Parathyroid adenoma (tissue), 2 donors: ENCODE results near the gene ULK2.

Experiments used
- H2AFZ ChIP-seq: fragments of 300-600 bp; sonication (generic); one replicate; pipeline ENCODE4 v1.7.0; 2017; ENCODE audit warnings: antibody characterized with exemption, mild to moderate bottlenecking
- H3K27ac ChIP-seq: fragments of 300-600 bp; sonication (generic); one replicate; pipeline ENCODE4 v1.7.0; 2017
- H3K27me3 ChIP-seq: fragments of 300-600 bp; sonication (generic); one replicate; pipeline ENCODE4 v1.7.0; 2017; ENCODE audit warnings: low read length; ENCODE audit not compliant: control insufficient read depth, insufficient read depth
- H3K36me3 ChIP-seq: fragments of 300-600 bp; sonication (generic); one replicate; pipeline ENCODE4 v1.7.0; 2017; ENCODE audit warnings: low read length; ENCODE audit not compliant: control insufficient read depth, insufficient read depth
- H3K4me1 ChIP-seq: fragments of 300-600 bp; sonication (generic); one replicate; pipeline ENCODE4 v1.7.0; 2017; ENCODE audit warnings: control low read depth
- H3K4me2 ChIP-seq: fragments of 300-600 bp; sonication (generic); one replicate; pipeline ENCODE4 v1.7.0; 2017; ENCODE audit warnings: low read length
- H3K4me3 ChIP-seq: fragments of 300-600 bp; sonication (generic); one replicate; pipeline ENCODE4 v1.7.0; 2017; ENCODE audit warnings: low read depth, low read length
- H3K79me2 ChIP-seq: fragments of 300-600 bp; sonication (generic); one replicate; pipeline ENCODE4 v1.7.0; 2017; ENCODE audit warnings: control low read depth
- H3K9ac ChIP-seq: fragments of 300-600 bp; sonication (generic); one replicate; pipeline ENCODE4 v1.7.0; 2017; ENCODE audit warnings: mild to moderate bottlenecking
- H3K9me3 ChIP-seq: fragments of 300-600 bp; sonication (generic); one replicate; pipeline ENCODE4 v1.7.0; 2017; ENCODE audit warnings: low read length; ENCODE audit not compliant: control insufficient read depth
- TF ChIP-seq, protein P1 (sequence below): fragments of 300-600 bp; sonication (generic); IDR thresholded peaks from one replicate; pipeline ENCODE4 v1.7.0; 2017; ENCODE audit warnings: antibody characterized with exemption, mild to moderate bottlenecking
- donor health status: primary hyperparathyroidism.

Gene ULK2

DNA sequence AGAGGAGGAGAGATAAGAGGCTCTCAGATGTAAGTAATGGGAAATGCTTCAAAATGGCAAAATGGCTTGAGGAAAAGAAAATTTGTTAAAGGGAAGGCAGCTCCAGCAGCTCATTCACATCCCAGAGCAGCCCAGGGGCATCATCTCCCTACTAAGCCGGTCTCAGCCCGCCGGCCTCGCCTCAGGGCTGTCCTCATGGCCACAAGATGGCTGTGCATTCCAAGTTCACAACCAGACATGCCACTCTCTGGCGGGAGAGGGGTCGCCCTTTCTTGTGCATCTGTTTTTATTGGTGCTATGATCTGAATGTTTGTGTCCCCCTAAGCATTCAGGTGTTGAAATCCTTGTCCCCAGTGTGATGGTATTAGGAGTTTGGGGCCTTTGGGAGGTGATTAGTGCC, 137.8 kb downstream of the ULK2 start:
- no peaks in the 10 kb centered on the region for H3K27me3 ChIP-seq
- no peak overlapping the region for H3K4me3 ChIP-seq
- H3K36me3 ChIP-seq: no peaks in the 10 kb centered on the region
- H3K9ac ChIP-seq: no peak overlapping the region
- H3K4me2 ChIP-seq: no peak overlapping the region
- H3K9me3 ChIP-seq: no peaks in the 10 kb centered on the region
- peaks cover 14% of the 10 kb centered on the region for H3K4me1 ChIP-seq
- TF ChIP-seq, protein P1, sequence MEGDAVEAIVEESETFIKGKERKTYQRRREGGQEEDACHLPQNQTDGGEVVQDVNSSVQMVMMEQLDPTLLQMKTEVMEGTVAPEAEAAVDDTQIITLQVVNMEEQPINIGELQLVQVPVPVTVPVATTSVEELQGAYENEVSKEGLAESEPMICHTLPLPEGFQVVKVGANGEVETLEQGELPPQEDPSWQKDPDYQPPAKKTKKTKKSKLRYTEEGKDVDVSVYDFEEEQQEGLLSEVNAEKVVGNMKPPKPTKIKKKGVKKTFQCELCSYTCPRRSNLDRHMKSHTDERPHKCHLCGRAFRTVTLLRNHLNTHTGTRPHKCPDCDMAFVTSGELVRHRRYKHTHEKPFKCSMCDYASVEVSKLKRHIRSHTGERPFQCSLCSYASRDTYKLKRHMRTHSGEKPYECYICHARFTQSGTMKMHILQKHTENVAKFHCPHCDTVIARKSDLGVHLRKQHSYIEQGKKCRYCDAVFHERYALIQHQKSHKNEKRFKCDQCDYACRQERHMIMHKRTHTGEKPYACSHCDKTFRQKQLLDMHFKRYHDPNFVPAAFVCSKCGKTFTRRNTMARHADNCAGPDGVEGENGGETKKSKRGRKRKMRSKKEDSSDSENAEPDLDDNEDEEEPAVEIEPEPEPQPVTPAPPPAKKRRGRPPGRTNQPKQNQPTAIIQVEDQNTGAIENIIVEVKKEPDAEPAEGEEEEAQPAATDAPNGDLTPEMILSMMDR: no peak
- no peaks in the 10 kb centered on the region for H3K79me2 ChIP-seq
- no peak overlapping the region for H2AFZ ChIP-seq
- H3K27ac ChIP-seq: no peak overlapping the region

DNA sequence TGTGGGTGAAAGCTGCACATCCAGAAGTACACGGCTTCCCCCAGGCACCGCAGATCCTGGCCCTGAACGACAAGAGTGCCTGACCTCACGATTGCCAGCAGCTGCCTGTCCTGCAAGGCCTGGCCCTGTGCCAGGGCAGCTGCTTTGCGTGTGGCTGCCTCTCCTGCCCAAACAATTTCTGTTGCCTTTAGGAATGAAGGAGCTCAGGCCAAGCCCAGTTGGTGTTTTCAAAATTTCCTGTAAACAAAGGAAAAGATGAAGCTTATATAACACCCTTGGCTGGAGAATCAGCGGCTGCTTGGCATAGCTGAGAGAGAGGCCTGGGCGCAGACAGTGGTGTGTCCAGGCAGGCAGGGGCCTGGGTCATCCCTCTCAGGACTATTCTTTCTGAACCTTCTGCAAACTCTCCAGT, 139.6 kb downstream of the ULK2 start:
- TF ChIP-seq, protein P1: no peak
- Histone ChIP-seq H3K4me2 (peak overlapping the region; percentile 51), H3K9ac (peak overlapping the region; percentile 13), H3K79me2 (no peaks in the 10 kb centered on the region), H3K36me3 (no peaks in the 10 kb centered on the region), H2AFZ (peak overlapping the region; percentile 78), H3K4me1 (peaks cover 20% of the 10 kb centered on the region), H3K27me3 (no peaks in the 10 kb centered on the region), H3K9me3 (no peaks in the 10 kb centered on the region), H3K27ac (peak overlapping the region; percentile 79), H3K4me3 (no peak overlapping the region)

DNA sequence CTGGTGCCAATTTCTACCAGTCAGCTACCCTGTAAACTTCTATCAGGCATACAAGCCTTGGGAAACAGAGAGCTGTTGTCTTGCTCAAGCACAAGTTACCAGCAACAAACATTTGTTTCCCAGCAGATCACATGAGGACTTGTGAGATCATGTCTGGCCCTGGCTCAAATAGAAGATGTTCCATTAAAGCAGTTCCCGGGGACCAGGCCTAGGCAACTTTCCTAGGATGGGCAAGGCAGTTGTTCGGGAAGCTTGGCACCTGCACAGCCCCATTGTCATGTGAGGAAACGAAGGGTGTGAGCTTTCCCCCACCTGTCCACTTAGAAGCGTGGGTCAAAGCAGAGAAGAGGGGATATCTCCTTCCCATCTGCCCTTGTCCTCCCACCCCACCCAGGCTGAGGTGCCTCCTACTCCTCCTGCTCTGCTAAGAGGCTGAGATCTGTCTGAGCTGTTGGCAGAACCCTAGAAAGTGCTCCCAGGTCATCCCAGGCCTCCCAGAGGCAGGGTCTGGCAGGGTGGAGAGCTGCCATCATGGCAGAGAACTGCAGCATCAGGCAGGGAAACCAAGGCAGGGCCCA, 140.1 kb downstream of the ULK2 start:
- peak overlapping the region; percentile 79 for H3K27ac ChIP-seq
- no peaks in the 10 kb centered on the region for H3K79me2 ChIP-seq
- H3K4me1 ChIP-seq: peaks cover 20% of the 10 kb centered on the region
- H2AFZ ChIP-seq: peak overlapping the region; percentile 78
- H3K36me3 ChIP-seq: no peaks in the 10 kb centered on the region
- TF ChIP-seq, protein P1: no peak
- peak overlapping the region; percentile 51 for H3K4me2 ChIP-seq
- H3K4me3 ChIP-seq: no peak overlapping the region
- H3K9ac ChIP-seq: peak overlapping the region; percentile 13
- no peaks in the 10 kb centered on the region for H3K9me3 ChIP-seq
- H3K27me3 ChIP-seq: no peaks in the 10 kb centered on the region

DNA sequence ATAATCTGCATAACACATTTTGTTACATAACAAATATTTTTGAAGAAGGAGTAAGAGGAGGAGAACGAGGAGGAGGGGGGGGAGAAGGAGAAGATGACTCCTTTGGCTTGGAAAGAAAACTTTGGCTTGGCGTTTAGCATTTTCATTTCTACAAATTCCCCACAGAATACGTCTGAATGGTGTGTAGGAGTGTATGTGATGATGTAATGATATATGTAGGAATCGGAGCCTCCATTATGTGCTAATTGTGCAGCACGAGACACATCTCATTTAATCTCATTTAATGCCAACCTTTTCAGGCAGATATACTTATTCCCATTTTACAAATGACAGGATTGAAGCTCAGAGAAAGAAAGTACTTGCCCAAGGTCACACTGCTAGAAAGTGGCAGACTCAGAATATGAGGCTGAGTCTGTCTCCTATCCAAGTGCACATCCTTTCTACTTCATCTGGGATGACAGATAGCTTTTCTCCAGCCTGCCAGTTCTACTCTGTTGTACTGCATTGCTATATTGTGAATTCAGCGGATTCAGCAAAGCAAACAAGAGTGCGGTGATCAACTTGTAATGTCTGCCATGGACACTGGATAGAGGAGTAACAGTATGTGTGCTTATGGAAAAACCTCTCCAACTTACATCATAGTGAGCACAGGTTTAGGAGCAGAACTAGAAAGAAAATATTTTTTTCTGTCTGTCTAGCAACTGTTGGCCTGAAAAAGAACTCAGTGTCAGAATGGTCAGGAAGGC, 140.9 kb downstream of the ULK2 start:
- H3K4me1 ChIP-seq: peaks cover 20% of the 10 kb centered on the region
- peak overlapping the region; percentile 78 for H2AFZ ChIP-seq
- no peaks in the 10 kb centered on the region for H3K36me3 ChIP-seq
- peak overlapping the region; percentile 79 for H3K27ac ChIP-seq
- H3K79me2 ChIP-seq: no peaks in the 10 kb centered on the region
- H3K4me2 ChIP-seq: no peak overlapping the region
- H3K9me3 ChIP-seq: no peaks in the 10 kb centered on the region
- TF ChIP-seq, protein P1: no peak
- H3K9ac ChIP-seq: no peak overlapping the region
- H3K27me3 ChIP-seq: no peaks in the 10 kb centered on the region
- no peak overlapping the region for H3K4me3 ChIP-seq

DNA sequence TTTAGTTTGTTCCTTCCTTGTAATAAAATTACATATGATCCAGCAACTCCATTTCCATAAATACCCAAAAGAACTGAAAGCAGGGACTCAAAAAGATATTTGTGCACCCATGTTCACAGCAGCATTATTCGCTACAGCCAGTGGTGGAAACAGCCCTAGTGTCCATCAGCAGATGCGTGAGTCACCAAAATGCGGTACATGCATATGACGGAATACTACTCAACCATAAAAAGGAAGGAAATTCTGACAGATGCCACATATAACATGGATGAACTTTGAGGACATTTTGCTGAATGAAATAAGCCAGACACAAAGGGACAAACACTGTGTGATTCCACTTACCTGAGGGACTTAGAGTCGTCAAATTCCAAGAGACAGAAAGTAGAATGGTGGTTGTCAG, 142.2 kb downstream of the ULK2 start:
- Histone ChIP-seq H3K4me1 (peaks cover 28% of the 10 kb centered on the region), H3K79me2 (no peaks in the 10 kb centered on the region), H2AFZ (no peak overlapping the region), H3K27ac (no peak overlapping the region), H3K4me3 (no peak overlapping the region), H3K9ac (no peak overlapping the region), H3K36me3 (no peaks in the 10 kb centered on the region), H3K27me3 (no peaks in the 10 kb centered on the region), H3K9me3 (no peaks in the 10 kb centered on the region), H3K4me2 (no peak overlapping the region)
- TF ChIP-seq, protein P1: no peak
